HG02885 (cell line): ENCODE data around the gene TSPOAP1.

Source experiments
- ATAC-seq: cut with Tn5 transposase; IDR thresholded peaks from one replicate; pipeline ENCODE4 v1.9.1; 2021; ENCODE audit warnings: mild to moderate bottlenecking; ENCODE audit not compliant: unreplicated experiment, poor library complexity

The TSPOAP1 gene

GRCh38 chr17:58362368-58363014, 33.9 kb upstream of the TSPOAP1 start:
- ATAC-seq = no peak

- no peak for ATAC-seq
Observed at GRCh38 chr17:58360296-58361063, 31.9 kb upstream of the TSPOAP1 start.

GRCh38 chr17:58358408-58359172, 30.0 kb upstream of the TSPOAP1 start:
- no peak for ATAC-seq

GRCh38 chr17:58357312-58358297, 29.0 kb upstream of the TSPOAP1 start:
- no peak for ATAC-seq

- ATAC-seq = no peak
Observed at GRCh38 chr17:58356231-58356630, 27.6 kb upstream of the TSPOAP1 start.

- no peak for ATAC-seq
Observed at GRCh38 chr17:58354541-58355216, 26.1 kb upstream of the TSPOAP1 start.

GRCh38 chr17:58353389-58353825, 24.8 kb upstream of the TSPOAP1 start:
- no peak for ATAC-seq

- no peak for ATAC-seq
Observed at GRCh38 chr17:58352596-58353388, 24.2 kb upstream of the TSPOAP1 start.

- peak; percentile 91 for ATAC-seq
Observed at GRCh38 chr17:58351831-58352595, 23.4 kb upstream of the TSPOAP1 start, which contains the start of gene SUPT4H1. Gene SUPT4H1 (minus strand): TSS chr17:58352201. CDS start chr17:58352135, 66 bp downstream.

GRCh38 chr17:58351182-58351581, 22.6 kb upstream of the TSPOAP1 start:
- no peak for ATAC-seq

GRCh38 chr17:58348038-58348437, 19.4 kb upstream of the TSPOAP1 start:
- no peak for ATAC-seq

- ATAC-seq = no peak
Observed at GRCh38 chr17:58345500-58345899, 16.9 kb upstream of the TSPOAP1 start.

- peak; percentile 53 for ATAC-seq
Observed at GRCh38 chr17:58344791-58345157, 16.2 kb upstream of the TSPOAP1 start.

- peak; percentile 87 for ATAC-seq
Observed at GRCh38 chr17:58344047-58344790, 15.6 kb upstream of the TSPOAP1 start.

GRCh38 chr17:58343131-58343530, 14.5 kb upstream of the TSPOAP1 start:
- no peak for ATAC-seq

- no peak for ATAC-seq
Observed at GRCh38 chr17:58341861-58342475, 13.4 kb upstream of the TSPOAP1 start.
